Epithelial cell of prostate (primary cell): ENCODE data around the gene CEP164.
"Not testable (repeated sequence)": the region's sequence is repeated elsewhere in the genome, so short reads cannot be mapped to it uniquely, and the experiment has no call there.

Experiments used
- DNase-seq: peaks from one replicate; pipeline ENCODE4 v3.0.0-alpha.2; 2011; ENCODE audit warnings: low read depth, low spot score
- H3K27ac ChIP-seq: fragments of 450-650 bp; 2 replicates; pipeline ENCODE4 v1.5.1; 2017; ENCODE audit warnings: mild to moderate bottlenecking

Gene CEP164

DNA sequence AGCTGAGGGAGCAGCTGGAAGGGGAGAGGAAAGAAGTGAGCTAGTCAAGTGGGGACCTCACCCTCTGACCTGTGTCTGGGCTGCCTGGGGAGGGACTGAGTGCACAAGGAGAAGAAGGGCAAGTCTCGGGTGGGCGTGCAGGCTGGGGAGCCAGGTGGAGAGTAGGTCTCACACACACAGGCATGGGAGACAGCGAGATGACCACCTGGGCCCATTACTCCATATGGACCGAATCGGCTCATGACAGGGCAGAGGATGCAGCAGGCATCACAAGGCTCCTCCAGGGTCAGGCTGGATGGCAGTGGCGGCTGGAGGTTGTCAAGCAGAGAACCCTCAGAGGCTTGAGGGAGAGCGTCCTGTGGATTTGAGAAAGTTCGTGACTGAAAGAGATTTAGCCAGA lies 63.5 kb downstream of the CEP164 start:
- H3K27ac ChIP-seq, result no peak overlapping the region
- DNase-seq, result no peak

- no peak overlapping the region for H3K27ac ChIP-seq
Observed at GRCh38 chr11:117392001-117392690, 64.5 kb downstream of the CEP164 start.

DNA sequence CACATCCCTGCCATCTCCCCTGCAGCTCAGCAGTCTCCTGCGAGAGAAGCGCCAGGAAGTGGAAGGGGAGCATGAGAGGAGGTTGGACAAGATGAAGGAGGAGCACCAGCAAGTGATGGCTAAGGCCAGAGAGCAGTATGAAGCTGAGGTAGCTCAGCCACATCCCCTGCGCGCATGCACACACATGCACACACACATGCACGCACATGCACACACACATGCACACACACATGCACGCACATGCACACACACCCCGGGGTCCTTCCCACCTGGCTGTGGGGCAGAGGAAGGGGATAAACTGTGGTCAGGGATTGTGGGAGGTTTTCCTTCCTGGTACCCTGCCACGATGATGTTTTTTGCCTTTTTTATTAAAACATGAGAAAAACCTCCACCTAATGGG lies 65.3 kb downstream of the CEP164 start:
- DNase-seq, result no peak
- no peak overlapping the region for H3K27ac ChIP-seq

More at GRCh38 chr11:117392001-117392690, 64.5 kb downstream of the CEP164 start:
- DNase-seq, result no peak

DNA sequence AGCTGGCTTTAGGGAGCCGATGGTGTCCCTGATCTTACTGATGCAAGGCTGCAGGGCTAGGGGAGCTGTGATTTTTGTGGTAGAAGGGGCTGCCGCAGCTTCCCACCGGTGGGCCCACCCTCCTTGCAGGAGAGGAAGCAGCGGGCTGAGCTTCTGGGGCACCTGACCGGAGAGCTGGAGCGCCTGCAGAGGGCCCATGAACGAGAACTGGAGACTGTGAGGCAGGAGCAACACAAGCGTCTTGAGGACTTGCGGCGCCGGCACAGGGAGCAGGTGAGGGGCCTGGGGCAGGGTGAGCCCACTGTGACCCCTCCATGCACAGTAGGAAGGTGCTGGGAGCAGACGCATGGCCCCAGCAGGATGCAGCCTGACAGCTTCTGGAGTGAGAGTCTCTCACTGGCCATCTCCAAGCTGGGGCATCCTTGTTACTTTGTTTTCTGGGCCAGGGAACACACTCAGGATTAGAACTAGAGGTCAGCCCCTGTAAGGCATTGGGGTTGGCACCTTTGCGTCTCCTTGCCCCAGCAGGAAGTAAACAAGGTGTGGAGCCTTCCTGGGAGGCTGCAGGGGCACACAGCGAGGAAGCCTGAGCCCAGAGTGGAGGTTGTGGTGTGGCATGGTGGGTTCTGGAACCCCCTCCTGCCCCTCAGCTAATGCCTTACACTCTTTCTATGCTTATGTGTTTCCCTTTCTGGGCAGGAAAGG lies 66.7 kb downstream of the CEP164 start:
- no peak for DNase-seq
- no peak overlapping the region for H3K27ac ChIP-seq

- no peak for DNase-seq
- H3K27ac ChIP-seq, result no peak overlapping the region
Observed at GRCh38 chr11:117395476-117395875, 67.8 kb downstream of the CEP164 start.

GRCh38 chr11:117396970-117397369 lies 69.3 kb downstream of the CEP164 start:
- no peak for DNase-seq
- H3K27ac ChIP-seq, result no peak overlapping the region

DNA sequence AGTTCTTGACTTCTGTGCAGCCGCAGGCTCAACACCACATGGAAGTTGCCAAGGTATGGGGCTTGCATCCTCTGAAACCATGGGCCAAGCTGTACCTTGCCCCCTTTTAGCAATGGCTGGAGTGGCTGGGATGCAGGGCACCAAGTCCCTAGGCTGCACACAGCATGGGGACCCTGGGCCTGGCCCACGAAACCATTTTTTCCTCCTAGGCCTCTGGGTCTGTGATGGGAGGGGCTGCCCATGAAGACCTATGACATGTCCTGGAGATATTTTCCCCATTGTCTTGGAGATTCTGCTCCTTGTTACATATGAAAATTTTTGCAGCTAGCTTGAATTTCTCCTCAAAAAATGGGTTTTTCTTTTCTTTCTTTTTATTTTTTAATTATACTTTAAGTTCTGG lies 71.0 kb downstream of the CEP164 start:
- not testable (repeated sequence) for DNase-seq, H3K27ac ChIP-seq

GRCh38 chr11:117399100-117399840 lies 71.6 kb downstream of the CEP164 start:
- DNase-seq, H3K27ac ChIP-seq: not testable (repeated sequence)

- not testable (repeated sequence) for H3K27ac ChIP-seq, DNase-seq
Observed at GRCh38 chr11:117405898-117406297, 78.2 kb downstream of the CEP164 start.

- H3K27ac ChIP-seq, result no peak overlapping the region
- no peak for DNase-seq
Observed at GRCh38 chr11:117407016-117407415, 79.4 kb downstream of the CEP164 start.

GRCh38 chr11:117408356-117408755 lies 80.7 kb downstream of the CEP164 start:
- H3K27ac ChIP-seq, result no peak overlapping the region
- DNase-seq, result no peak

GRCh38 chr11:117409511-117409910 lies 81.9 kb downstream of the CEP164 start:
- DNase-seq, result no peak
- no peak overlapping the region for H3K27ac ChIP-seq

DNA sequence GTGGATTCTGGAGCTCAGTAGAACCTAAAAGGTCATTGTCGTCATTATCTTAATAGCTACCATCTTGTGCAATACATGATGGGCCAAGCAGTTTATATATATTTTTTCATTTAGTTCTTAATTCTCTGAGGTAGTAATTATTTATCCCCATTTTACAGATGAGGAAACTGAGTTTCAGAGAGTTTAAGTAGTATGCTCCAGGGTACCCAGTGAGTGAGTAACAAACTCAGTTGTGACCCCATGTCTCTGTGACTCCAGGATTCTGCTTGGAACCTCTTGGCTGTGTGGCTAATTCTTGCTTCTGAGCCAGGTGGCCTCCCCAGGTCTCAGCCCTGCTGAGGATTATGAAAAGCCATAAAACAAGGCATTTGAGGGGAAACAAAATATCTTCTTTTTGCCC lies 82.6 kb downstream of the CEP164 start:
- H3K27ac ChIP-seq, result no peak overlapping the region
- DNase-seq, result no peak

GRCh38 chr11:117410861-117411710 lies 83.4 kb downstream of the CEP164 start:
- H3K27ac ChIP-seq, result no peak overlapping the region
- no peak for DNase-seq

DNA sequence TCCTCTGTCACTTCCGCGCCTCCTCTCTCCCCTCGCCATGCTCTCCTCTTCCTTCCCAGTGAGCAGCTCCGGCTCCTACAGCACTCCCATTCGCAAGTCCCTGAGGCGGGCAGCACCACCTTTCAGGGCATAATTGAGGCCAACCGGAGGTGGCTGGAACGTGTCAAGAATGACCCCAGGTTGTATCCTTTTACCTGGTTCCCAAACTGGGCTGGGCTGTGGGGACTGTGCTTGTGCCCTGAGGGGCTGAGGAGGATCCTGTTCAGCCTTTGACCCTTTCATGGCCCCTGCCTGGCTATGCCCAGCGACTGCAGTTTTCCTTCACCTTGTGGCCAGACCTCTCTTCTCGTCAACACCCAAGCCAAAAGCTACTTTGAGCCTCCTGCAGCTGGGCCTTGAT lies 84.1 kb downstream of the CEP164 start:
- no peak overlapping the region for H3K27ac ChIP-seq

DNA sequence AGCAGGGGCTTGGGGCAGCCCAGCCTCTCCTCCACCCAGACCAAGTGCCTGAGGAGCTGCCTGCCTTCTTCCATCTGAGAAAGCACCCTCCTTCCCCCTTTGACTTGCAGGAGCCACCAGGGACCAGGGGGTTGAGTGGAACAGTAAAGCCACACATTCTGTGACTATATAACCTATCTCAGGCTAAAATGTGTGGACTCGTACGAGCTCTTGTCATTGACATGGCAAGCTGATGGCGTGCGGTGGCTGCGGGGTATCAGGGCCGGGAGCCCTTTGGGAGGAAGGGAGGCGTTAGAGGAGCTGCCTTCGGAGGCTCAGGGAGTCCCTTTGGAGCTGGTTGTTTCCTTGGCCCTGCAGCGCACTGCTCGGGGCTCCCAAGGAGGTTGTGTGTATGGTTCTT lies 84.5 kb downstream of the CEP164 start:
- H3K27ac ChIP-seq, result no peak overlapping the region
- no peak for DNase-seq

More for the DNA sequence above, 84.1 kb downstream of the CEP164 start:
- DNase-seq, result no peak

DNA sequence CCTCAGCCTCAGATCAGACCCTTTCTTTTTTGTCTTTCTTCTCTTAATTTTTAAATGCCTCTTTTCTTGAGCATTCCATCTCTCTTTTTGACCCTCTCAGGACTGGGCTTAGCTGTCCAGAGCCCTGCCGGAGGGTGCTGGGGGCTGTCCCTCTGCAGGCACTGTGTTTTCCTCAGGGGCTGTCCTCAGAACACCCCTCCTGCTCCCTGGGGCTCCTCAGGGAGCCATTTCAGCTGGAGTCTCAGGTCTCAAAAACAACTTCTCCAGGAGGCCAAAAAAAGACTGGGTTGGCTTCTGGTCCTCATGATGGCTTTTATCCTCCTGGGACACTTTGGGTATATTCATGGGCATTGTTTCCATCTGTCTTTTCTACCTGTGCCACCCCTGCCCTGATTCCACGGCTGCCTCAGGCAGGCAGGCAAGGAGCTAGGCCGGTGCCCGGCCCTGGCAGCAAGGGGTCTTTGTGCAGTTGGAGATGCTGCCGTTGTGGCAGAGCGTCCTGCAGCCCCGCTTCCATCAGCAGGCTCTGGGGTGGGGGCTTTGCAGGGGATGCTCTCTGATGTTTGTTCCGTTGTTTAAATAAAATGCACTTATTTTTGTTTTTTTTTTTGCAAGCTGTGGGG lies 85.1 kb downstream of the CEP164 start:
- no peak for DNase-seq
- H3K27ac ChIP-seq, result no peak overlapping the region

- H3K27ac ChIP-seq, result no peak overlapping the region
- DNase-seq, result no peak
Observed at GRCh38 chr11:117413616-117414015, 86.0 kb downstream of the CEP164 start.

DNA sequence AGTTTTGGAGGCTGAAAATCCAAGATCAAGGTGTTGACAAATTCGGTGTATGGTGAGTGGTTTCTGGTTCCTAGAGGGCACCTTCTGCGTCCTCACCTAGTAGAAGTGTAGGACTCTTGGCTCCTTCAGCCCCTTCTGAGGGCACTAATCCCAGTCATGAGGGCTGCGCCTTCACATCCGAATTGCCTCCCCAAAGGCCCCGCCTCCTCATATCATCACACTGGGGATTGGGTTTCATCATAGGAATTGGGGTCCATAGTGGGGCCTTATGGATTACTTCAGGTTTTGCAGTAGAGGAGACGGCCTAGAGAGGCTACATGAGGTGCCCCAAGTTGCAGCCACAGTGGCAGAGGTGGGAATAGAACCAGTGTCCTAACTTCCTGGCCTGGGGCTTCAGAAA lies 87.1 kb downstream of the CEP164 start:
- no peak overlapping the region for H3K27ac ChIP-seq
- no peak for DNase-seq

DNA sequence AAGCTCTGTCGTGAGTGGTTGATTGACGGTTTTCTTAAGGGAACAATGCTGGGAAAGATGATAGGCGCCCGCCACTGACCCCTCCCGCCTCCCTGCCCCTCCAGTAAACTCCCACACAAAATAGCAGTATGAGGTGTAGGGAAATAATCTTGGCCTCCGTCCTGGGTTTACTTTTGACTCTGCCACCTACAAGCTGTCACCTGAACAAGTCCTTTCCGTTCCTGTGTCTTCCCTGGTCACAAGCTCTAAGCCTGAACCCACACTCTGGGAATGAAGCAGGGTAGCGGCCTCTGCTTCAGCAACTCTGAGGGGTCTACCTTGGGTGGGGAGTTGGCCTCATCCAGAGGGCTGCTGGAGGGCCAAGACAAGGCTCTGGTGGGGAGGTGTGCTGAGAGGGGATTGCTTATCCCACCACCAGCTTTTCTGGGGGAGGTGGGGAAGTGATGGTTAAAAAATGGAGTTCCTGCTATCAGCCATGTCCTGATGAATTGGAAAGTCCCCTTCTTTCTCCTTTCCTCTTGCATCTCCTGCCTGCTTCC lies 87.8 kb downstream of the CEP164 start:
- no peak overlapping the region for H3K27ac ChIP-seq
- DNase-seq, result no peak
